HUES6 (cell line): ENCODE measurements around the gene LLGL2.
A peak's percentile ranks its signal among the peaks of the same experiment; 100 is the strongest.
"Not testable (repeated sequence)": the region's sequence is repeated elsewhere in the genome, so short reads cannot be mapped to it uniquely, and the experiment has no call there.

Source experiments
- H3K27ac ChIP-seq: 2 replicates; pipeline ENCODE4 v1.7.0; 2013; ENCODE audit warnings: low read depth, mild to moderate bottlenecking, low read length, inconsistent platforms
- H3K27me3 ChIP-seq: 2 replicates; pipeline ENCODE4 v1.6.1; 2013; ENCODE audit warnings: low read length; ENCODE audit not compliant: control insufficient read depth, insufficient read depth
- H3K36me3 ChIP-seq: 2 replicates; pipeline ENCODE4 v1.6.1; 2013; ENCODE audit warnings: low read length; ENCODE audit not compliant: control insufficient read depth, insufficient read depth
- H3K4me1 ChIP-seq: 2 replicates; pipeline ENCODE4 v1.6.1; 2013; ENCODE audit warnings: low read length; ENCODE audit not compliant: control insufficient read depth, insufficient read depth
- H3K4me3 ChIP-seq: 2 replicates; pipeline ENCODE4 v1.5.1; 2013; ENCODE audit warnings: low read depth, low read length
- H3K9ac ChIP-seq: one replicate; pipeline ENCODE4 v1.6.1; 2013; ENCODE audit warnings: mild to moderate bottlenecking, low read length
- H3K9me3 ChIP-seq: 2 replicates; pipeline ENCODE4 v1.6.1; 2013; ENCODE audit warnings: low read depth, low read length; ENCODE audit not compliant: control insufficient read depth, insufficient read depth

The LLGL2 gene, protein sequence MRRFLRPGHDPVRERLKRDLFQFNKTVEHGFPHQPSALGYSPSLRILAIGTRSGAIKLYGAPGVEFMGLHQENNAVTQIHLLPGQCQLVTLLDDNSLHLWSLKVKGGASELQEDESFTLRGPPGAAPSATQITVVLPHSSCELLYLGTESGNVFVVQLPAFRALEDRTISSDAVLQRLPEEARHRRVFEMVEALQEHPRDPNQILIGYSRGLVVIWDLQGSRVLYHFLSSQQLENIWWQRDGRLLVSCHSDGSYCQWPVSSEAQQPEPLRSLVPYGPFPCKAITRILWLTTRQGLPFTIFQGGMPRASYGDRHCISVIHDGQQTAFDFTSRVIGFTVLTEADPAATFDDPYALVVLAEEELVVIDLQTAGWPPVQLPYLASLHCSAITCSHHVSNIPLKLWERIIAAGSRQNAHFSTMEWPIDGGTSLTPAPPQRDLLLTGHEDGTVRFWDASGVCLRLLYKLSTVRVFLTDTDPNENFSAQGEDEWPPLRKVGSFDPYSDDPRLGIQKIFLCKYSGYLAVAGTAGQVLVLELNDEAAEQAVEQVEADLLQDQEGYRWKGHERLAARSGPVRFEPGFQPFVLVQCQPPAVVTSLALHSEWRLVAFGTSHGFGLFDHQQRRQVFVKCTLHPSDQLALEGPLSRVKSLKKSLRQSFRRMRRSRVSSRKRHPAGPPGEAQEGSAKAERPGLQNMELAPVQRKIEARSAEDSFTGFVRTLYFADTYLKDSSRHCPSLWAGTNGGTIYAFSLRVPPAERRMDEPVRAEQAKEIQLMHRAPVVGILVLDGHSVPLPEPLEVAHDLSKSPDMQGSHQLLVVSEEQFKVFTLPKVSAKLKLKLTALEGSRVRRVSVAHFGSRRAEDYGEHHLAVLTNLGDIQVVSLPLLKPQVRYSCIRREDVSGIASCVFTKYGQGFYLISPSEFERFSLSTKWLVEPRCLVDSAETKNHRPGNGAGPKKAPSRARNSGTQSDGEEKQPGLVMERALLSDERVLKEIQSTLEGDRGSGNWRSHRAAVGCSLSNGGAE

DNA sequence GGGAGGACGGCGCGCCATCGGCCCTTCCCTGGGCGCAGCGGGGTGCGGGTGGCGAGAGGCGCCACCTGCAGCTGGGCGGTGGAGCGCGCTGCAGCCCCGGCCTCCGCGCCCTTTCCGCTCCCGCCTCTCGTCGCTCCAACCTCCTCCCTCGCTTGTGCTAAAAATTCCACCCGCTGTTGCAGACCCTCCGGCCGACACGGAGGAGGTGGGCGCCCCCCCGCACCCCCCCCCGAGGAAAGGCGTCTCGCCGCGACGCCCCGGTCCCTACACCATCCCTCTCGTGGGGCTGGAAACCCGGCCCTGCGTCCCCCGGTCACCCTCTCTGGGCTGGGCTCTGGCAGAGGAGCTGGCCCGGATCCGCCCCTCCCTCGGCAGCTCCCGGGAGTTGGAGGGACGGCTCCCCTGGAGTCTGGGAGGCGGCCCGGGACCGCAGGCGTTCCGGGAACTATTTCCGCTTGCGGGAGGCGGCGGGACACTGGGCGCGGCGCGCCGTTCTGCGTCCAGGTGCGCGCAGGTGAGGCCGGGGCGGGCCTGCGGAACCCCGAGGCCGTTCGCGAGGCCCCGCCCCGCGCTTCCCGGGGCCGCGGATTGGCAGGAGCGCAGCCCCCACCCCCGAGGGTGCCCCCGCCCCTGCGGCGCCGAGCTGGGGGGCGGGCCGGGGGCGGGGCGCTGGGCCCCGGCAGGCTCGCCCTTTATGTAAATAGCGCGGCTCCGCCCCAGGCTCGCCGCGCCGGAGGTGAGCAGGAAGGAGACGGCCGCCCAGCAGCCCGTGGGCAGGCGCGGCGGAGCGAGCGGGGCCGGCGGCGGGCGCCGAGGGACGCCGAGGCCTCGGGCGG, at the start of gene LLGL2:
Gene LLGL2 (plus strand): TSS at position 728 of the 836 bp plus-strand sequence. CDS start 17,730 bp downstream, outside the sequence.
- Histone ChIP-seq H3K4me3 (peak within 1 kb of the TSS; percentile 91), H3K9ac (peak within 1 kb of the TSS; percentile 72), H3K27ac (peak within 1 kb of the TSS; percentile 98), H3K36me3 (peaks cover 25% of the 10 kb centered on the region), H3K27me3 (peaks cover 15% of the 10 kb centered on the region), H3K9me3 (no peaks in the 10 kb centered on the region), H3K4me1 (peaks cover 15% of the 10 kb centered on the region)

DNA sequence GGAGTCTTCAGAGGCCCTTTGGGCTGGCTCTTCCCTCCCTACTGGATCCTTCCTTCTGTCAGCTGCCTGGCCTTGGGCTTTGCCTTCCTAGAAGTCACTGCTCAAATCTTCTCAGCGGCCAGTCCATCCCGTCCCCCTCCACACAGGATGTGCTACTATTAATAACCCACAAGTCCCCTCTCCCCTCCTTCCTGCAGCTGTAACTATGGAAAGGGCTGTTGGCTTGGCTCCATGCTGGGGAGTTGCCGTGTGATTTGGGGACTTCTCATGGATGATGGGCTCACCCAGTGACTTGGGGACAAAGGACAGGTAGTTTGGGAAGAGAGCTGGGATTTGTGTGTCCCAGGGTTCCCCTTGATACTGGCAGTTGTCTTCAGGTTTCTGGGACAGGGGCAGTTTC, 49.6 kb upstream of the LLGL2 start:
- no peak overlapping the region for H3K27ac ChIP-seq
- H3K4me3 ChIP-seq: no peak overlapping the region
- H3K36me3 ChIP-seq: peaks cover 21% of the 10 kb centered on the region
- H3K9me3 ChIP-seq: no peaks in the 10 kb centered on the region
- peaks cover 7% of the 10 kb centered on the region for H3K4me1 ChIP-seq
- no peak overlapping the region for H3K9ac ChIP-seq
- no peaks in the 10 kb centered on the region for H3K27me3 ChIP-seq

DNA sequence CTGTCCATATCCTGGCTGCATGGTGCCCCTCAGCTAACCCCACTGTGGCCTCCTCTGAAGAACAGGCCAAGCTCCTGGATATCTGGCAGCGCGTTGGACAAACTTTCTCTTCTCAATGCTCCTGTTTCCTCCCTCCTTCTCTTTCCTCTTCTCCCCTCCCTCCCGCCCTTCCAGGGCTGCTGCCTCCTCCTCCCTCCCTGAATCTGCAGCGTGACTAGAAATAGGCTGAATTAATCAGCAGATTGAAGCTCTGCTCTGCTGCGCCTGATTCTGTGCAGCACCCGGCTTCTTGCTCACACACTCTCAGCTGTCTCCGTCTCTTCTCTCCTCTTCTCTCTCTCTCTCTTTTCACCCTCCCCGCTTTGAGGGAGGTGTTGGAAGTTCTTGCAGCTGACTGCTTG, 49.2 kb upstream of the LLGL2 start:
- Histone ChIP-seq H3K36me3 (peaks cover 21% of the 10 kb centered on the region), H3K4me1 (peaks cover 7% of the 10 kb centered on the region), H3K4me3 (no peak overlapping the region), H3K9me3 (no peaks in the 10 kb centered on the region), H3K27me3 (no peaks in the 10 kb centered on the region), H3K27ac (no peak overlapping the region), H3K9ac (no peak overlapping the region)

DNA sequence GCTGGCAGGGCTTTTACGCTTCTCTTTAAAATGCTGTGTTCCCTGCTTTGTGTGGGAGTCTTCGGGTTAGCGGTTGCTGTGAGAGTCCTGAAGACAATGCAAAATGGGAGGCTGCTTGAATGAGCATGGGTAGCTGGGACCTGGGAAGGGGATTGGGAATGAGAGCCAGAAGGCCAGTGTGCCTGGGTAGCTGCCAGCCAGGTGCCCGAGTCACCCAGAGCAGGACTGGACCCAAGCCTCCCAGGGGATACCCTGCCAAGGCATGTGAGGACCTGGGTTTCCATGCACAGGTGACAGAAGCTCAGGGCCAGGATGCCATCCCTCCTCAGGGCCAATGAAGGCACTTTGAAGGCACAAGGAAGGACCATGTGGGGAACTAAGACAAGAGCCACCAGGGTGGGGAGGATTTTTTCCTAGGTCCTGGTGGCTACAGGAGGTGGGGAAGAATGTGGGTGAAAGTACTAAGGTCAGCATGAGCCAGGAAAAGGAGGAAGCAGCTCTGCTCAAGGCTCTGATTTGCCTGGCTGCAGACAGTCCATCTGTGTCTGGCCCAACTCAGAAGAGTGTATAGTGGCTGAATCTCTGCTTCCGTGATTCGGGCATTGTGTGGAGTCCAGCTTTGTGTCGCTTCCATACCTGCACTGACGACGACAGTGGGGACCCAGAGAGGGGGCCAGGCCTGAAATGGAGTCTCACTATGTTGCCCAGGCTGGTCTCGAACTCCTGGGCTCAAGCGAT, 48.6 kb upstream of the LLGL2 start:
- H3K4me3 ChIP-seq: no peak overlapping the region
- no peaks in the 10 kb centered on the region for H3K9me3 ChIP-seq
- peaks cover 20% of the 10 kb centered on the region for H3K36me3 ChIP-seq
- H3K27ac ChIP-seq: no peak overlapping the region
- H3K27me3 ChIP-seq: no peaks in the 10 kb centered on the region
- H3K9ac ChIP-seq: no peak overlapping the region
- H3K4me1 ChIP-seq: peaks cover 9% of the 10 kb centered on the region

DNA sequence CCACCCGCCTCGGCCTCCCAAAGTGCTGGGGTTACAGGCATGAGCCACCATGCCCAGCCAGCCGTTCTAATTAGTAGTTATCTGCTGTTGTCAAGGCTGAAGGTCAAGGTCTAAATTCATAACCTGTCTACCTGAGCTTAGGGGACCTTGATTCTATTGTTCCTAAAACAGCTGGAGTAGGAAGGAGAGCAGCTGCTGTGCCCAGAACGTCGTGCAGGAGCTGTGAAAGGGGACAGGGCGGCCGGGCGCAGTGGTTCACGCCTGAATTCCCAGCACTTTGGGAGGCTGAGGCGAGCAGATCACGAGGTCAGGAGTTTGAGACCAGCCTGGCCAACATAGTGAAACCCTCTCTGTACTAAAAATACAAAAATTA, 48.0 kb upstream of the LLGL2 start:
- not testable (repeated sequence) for H3K9ac ChIP-seq, H3K4me1 ChIP-seq, H3K27me3 ChIP-seq, H3K9me3 ChIP-seq, H3K4me3 ChIP-seq, H3K27ac ChIP-seq
- peaks cover 15% of the 10 kb centered on the region for H3K36me3 ChIP-seq

DNA sequence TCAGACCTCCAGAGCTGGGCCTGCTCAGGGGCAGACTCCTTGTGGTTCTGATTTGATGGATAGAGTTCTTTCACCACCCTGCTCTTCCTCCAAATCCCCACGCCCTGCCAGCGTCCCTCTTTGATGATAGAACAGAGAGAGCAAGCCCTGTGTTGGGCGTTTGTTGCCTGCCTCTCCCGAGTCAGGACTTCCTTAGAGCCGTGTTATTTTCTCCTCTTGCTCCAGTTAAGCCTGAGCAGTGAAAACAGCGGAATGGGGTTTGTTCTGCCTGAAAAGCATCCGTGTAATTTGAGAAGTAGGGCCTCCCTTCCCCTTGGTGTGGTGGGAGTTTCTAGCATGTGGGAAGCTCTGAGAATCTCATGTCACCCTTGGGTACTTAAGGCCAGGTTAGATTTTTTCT, 47.0 kb upstream of the LLGL2 start:
- Histone ChIP-seq H3K9me3 (no peaks in the 10 kb centered on the region), H3K4me3 (no peak overlapping the region), H3K4me1 (peaks cover 9% of the 10 kb centered on the region), H3K27ac (no peak overlapping the region), H3K36me3 (peaks cover 5% of the 10 kb centered on the region; the same call in 1 of the 2 replicates), H3K27me3 (no peaks in the 10 kb centered on the region), H3K9ac (no peak overlapping the region)

DNA sequence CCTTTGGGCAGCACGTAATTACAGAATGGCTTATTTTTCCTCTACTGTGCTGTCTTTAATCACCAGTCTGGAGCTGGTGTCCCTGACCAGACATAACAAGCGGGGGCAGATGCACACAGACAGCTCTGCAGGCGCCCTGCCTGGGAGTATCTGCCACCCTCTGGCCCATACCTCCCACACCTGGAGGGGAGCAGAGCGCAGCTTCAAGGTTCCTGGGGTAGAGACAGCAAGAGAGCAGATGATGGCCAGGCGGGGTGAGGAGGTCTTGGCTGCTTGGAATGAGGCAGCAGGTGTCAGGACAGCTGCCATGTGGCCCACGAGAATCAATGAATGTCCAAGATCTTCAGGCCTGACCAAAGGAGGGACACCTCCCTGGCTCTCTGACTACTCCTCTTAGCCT, 45.2 kb upstream of the LLGL2 start:
- H3K4me3 ChIP-seq: no peak overlapping the region
- no peaks in the 10 kb centered on the region for H3K36me3 ChIP-seq
- H3K27ac ChIP-seq: no peak overlapping the region
- no peaks in the 10 kb centered on the region for H3K27me3 ChIP-seq
- no peak overlapping the region for H3K9ac ChIP-seq
- H3K4me1 ChIP-seq: peaks cover 9% of the 10 kb centered on the region
- H3K9me3 ChIP-seq: no peaks in the 10 kb centered on the region

DNA sequence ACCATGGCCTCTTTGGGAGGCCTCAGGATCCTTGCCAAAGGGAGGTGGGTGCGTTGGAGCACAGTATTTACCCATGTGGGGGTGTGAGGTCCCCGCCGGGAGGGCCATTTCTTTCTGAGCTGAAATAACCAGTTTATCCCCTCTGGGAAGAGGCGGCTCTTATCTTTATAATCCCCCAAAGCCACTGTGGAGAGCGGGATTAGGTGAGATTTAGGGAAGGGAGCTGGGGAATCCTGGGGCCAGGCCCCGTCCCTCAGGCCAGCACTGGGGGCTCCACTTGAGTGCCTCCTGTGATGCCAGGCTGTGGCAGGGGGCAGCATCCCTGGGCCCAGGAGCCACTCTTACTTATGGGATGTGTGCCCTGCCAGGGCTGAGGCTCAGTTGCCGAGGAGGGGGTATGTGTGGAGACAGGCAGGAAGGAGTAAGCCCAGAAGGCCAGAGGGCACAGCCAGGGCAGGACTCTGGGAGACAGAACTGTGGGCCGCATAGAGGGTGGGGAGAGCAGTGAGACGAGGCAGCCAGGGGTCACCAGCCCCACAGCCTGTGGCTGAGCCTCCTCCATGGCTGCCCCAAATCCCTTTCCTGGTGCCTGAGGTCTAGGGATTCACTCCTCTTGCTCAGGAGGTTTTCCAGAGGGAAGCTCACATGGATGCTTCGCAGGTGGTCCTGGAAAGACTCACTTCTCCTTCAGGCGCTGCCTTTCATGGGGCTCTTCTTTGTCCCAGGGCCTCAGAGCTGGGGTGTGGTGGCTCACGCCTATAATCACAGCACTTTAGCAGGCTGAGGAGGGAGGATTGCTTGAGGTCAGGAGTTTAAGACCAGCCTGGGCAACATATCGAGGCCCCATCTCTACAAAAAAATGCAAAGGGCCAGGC, 44.1 kb upstream of the LLGL2 start:
- Histone ChIP-seq H3K4me1 (peaks cover 9% of the 10 kb centered on the region), H3K9ac (peak overlapping the region; percentile 15), H3K27ac (no peak overlapping the region), H3K9me3 (no peaks in the 10 kb centered on the region), H3K27me3 (no peaks in the 10 kb centered on the region), H3K4me3 (no peak overlapping the region), H3K36me3 (peaks cover 2% of the 10 kb centered on the region; the same call in 1 of the 2 replicates)

DNA sequence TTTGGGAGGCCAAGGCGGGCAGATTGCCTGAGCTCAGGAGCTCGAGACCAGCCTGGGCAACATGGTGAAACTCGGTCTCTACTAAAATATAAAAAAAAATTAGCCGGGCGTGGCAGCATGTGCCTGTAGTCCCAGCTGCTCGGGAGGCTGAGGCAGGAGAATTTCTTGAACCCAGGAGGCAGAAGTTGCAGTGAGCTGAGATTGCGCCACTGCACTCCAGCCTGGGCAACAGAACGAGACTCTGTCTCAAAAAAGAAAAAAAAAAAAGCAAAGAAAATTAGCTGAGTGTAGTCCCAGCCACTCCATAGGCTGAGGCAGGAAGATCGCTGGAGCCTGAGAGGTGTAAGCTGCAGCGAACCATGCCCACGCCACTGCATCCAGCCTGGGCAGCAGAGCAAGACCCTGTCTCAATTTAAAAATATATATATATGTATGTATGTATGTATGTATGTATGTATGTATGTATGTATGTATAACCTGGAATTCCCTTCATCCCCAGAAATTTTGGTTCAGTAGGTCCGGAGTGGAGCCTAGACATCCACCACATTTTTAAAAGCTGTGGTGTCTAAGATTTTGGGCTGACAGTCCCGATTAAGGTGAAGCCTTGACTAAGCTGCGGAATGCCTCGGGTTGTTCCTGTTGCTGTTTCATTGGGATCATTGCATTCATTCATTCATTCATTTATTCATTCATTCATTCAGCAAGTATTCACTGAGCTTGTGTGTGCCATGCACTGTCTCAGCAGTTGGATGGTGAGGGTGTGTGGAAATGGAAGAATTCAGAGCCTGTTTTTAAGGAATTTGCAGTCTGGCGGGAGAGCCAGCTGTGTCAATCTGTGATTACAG, 43.2 kb upstream of the LLGL2 start:
- Histone ChIP-seq H3K9me3 (no peaks in the 10 kb centered on the region), H3K4me3 (no peak overlapping the region), H3K27me3 (no peaks in the 10 kb centered on the region), H3K27ac (no peak overlapping the region), H3K9ac (no peak overlapping the region), H3K4me1 (peaks cover 9% of the 10 kb centered on the region), H3K36me3 (peaks cover 3% of the 10 kb centered on the region; the same call in 1 of the 2 replicates)
